Body of pancreas (tissue), 4 donors: Measurements from ENCODE around the gene SUSD5.

Source experiments
- CTCF ChIP-seq, 7 experiments: fragments of 450-650 bp in 4 of 7; fragments of 200-600 bp in 3 of 7; sonication (generic) in 3 of 7; IDR thresholded peaks; one replicate each; pipeline ENCODE4 v1.5.1; 2016 to 2019; ENCODE audit warnings: antibody characterized with exemption in 7 of 7
- POLR2A ChIP-seq, 3 donors: fragments of 450-650 bp; IDR thresholded peaks; one replicate each; pipeline ENCODE4 v1.6.1; 2016; ENCODE audit warnings: antibody characterized with exemption in 3 of 3, mild to moderate bottlenecking in 2 of 3

- TF ChIP-seq CTCF (IDR thresholded peaks at IDR 0.05) (no peak), POLR2A (IDR thresholded peaks at IDR 0.05) (no peak)
These were observed at the start of gene SUSD5 for GRCh38 chr3:33218446-33219174.
